Posterior cingulate gyrus (tissue), 11 donors: ENCODE measurements around the gene KCNIP3.
A peak's percentile ranks its signal among the peaks of the same experiment; 100 is the strongest.

Experiments
- DNase-seq, 10 donors: peaks; one replicate each; pipeline versions ENCODE4 v3.0.0 to v3.0.0-alpha.2; 2020 to 2021; ENCODE audit warnings: mixed read lengths in 3 of 10
- intact Hi-C: fragments of 100-400 bp; cut with DNase I; formaldehyde crosslinking; loops from one replicate; pipeline ENCODE4 v1.15.1; 2023

The KCNIP3 gene

DNA sequence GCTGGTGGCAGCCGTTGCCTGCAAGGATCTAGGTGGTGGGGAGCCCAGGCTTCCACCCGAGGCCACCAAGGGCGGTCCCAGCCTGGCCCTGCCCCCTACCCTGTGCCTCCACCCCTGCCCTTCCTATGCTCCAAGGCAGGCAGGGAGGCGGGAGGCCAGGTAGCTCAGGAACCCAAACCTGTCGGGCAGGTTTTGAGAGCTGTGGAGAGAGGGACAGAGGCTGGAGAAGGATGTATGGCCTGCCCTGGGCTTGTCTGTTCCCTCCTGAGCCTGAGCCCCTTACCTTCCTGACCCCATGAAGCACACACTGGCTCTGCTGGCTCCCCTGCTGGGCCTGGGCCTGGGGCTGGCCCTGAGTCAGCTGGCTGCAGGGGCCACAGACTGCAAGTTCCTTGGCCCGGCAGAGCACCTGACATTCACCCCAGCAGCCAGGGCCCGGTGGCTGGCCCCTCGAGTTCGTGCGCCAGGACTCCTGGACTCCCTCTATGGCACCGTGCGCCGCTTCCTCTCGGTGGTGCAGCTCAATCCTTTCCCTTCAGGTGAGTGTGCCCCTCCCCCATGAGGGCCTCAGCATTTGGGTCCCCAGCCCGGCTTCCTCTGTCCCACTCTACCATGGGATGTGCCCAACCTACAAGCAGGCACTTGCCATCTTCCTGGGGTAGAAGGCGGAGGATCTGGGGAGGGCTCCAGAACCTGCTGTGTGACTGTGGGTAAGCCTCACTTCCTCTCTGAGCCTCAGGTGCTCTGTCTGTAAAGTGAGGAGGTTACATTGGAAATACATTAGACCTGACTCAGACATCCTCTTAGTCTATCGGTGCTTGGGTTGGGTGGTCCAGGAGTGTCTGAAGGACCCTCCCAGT, 22.6 kb upstream of the KCNIP3 start, which contains the start of gene PROM2:
TSS of gene PROM2 (plus strand) at position 159 of the 860 bp plus-strand sequence. CDS start at position 296, 137 bp downstream.
- intact Hi-C loops, result no loop called here
- peak in 6 of 10 donors; percentile 4 to 78 (median 38) for DNase-seq

- intact Hi-C loops, result no loop called here
- DNase-seq, result peak in 4 of 10 donors; percentile 2 to 24 (median 4)
These were observed 22.0 kb upstream of the KCNIP3 start for GRCh38 chr2:95275151-95275515.

DNA sequence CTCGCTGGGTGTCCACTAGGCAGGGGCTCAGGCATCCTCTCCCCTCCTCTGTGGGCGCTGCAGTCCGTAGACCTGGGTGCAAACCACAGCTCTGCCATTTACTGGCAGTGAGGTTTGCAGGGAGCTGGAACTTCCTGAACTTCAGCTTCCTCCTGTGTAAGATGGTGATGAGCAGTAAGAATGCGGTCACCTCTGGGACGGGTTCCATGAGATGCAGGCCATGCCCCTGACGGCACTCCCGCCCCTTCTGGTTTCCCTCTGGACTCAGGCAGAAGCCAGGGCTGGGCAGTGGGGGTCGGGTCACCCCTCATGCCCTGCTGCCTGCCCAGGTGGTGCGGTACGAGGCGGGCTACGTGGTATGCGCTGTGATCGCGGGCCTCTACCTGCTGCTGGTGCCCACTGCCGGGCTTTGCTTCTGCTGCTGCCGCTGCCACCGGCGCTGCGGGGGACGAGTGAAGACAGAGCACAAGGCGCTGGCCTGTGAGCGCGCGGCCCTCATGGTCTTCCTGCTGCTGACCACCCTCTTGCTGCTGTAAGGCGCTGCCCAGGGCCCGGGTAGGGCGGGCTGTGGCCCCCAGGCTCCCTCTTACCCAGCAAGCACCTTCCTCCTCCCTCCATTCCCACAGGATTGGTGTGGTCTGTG, 21.4 kb upstream of the KCNIP3 start:
- DNase-seq, result peak in 6 of 10 donors; percentile 4 to 78 (median 32)
- intact Hi-C loops, result no loop called here

DNA sequence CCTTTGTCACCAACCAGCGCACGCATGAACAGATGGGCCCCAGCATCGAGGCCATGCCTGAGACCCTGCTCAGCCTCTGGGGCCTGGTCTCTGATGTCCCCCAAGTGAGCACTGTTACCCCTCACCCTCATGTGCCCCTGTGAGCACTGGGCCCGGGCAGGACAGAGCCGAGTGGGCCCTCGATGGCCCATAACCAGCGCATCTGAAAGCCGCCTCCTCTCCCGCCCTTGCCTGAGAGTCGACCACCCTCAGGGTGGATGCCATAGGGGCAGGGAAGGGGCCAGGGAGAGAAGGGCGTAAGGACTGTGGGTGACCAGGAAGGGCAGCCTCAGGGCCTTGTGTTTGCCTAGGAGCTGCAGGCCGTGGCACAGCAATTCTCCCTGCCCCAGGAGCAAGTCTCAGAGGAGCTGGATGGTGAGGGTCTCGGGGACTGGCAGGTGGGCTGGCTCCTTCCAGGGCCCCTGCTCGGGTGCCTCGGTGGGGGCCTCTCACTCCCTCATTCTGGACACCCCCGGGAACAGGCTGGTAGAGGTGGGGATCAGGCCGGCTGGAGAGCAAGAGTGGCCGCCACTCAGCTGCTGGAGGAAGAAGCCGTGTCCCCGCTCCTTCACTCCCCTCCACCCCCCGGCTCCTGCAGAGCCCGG, 20.8 kb upstream of the KCNIP3 start:
- intact Hi-C loops, result no loop called here
- peak in 4 of 10 donors; percentile 11 to 59 (median 43) for DNase-seq

- intact Hi-C loops, result no loop called here
- DNase-seq, result peak in 4 of 10 donors; percentile 20 to 79 (median 50)
These were observed 20.3 kb upstream of the KCNIP3 start for GRCh38 chr2:95276888-95277245.

- intact Hi-C loops, result no loop called here
- peak in 4 of 10 donors; percentile 12 to 81 (median 46) for DNase-seq
These were observed 19.8 kb upstream of the KCNIP3 start for GRCh38 chr2:95277246-95277906.

- intact Hi-C loops, result no loop called here
- DNase-seq, result peak in 4 of 10 donors; percentile 18 to 78 (median 58)
These were observed 19.1 kb upstream of the KCNIP3 start for GRCh38 chr2:95278051-95278471.

DNA sequence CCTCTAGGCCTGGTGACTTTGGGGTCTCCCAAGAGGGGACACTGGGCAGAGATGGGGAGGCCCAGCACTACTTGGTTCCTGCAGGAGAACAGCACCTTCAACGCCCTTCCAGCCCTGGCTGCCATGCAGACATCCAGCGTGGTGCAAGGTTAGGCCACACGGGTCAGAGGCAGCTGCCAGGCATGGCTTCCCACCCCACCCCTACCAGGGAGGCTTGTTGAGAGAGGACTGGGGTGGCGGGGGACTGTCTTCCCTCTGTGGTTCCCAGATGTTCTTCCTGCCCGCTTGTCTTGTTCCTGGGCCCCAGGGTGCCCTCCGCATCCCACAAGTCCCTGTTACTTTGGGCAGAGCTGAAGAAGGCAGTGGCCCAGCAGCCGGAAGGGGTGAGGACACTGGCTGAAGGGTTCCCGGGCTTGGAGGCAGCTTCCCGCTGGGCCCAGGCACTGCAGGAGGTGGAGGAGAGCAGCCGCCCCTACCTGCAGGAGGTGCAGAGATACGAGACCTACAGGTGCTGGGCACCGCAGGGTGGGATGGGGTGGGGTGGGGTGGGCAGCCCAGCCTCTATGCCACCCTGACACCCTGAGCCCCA, 18.4 kb upstream of the KCNIP3 start:
- DNase-seq, result peak in 4 of 10 donors; percentile 16 to 67 (median 54)
- intact Hi-C loops, result no loop called here

DNA sequence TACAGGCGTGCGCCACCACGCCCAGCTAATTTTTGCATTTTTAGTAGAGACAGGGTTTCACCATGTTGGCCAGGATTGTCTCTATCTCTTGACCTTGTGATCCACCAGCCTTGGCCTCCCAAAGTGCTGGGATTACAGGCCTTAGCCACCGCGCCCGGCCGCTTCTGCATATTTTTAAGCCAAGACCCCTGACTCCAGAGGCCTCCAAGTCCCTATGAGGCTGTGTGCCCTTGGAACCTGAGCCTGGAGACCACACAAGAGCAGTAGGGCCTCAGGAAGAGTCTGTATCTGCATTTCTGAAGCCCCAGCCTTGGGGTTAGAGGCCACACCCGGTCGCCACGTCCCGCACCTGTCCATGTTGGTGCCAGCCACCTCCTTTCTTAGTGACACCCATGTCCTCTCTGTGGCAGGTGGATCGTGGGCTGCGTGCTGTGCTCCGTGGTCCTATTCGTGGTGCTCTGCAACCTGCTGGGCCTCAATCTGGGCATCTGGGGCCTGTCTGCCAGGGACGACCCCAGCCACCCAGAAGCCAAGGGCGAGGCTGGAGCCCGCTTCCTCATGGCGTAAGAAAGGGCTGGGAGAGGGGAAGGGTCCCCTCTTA, 17.6 kb upstream of the KCNIP3 start:
- intact Hi-C loops, result no loop called here

DNA sequence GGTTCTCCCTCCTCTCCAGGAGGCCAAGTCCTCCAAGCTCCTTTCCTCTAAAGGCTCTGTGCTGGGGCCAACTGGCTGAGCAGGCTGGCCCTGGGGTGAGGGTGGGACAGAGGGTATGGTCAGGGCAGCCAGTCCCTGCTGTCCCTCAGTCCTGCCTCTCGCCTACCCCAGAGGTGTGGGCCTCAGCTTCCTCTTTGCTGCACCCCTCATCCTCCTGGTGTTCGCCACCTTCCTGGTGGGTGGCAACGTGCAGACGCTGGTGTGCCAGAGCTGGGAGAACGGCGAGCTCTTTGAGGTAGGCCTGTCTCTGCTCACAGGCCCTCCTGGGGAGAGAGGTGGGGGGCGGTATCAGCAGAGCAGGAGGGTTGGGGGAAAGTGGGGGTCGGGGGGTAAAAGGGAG, 16.1 kb upstream of the KCNIP3 start:
- intact Hi-C loops, result no loop called here
- peak in 3 of 10 donors; percentile 31 to 76 (median 48) for DNase-seq

More for the DNA sequence above, 17.6 kb upstream of the KCNIP3 start:
- peak in 4 of 10 donors; percentile 23 to 75 (median 34) for DNase-seq

DNA sequence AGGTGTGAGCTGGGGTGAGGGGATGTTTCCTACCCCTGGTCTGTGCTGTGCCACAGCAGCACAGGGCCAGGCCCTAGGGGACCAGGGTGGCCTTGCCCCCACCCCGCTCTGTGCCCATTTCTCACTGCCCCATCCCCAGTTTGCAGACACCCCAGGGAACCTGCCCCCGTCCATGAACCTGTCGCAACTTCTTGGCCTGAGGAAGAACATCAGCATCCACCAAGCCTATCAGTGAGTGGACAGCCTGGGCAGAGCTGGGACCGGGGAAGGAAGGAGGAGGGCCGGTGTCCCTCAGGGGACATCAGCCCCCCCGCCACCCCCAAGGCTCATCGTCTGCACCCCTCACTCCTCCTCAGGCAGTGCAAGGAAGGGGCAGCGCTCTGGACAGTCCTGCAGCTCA, 15.4 kb upstream of the KCNIP3 start:
- no peak for DNase-seq
- intact Hi-C loops, result no loop called here

DNA sequence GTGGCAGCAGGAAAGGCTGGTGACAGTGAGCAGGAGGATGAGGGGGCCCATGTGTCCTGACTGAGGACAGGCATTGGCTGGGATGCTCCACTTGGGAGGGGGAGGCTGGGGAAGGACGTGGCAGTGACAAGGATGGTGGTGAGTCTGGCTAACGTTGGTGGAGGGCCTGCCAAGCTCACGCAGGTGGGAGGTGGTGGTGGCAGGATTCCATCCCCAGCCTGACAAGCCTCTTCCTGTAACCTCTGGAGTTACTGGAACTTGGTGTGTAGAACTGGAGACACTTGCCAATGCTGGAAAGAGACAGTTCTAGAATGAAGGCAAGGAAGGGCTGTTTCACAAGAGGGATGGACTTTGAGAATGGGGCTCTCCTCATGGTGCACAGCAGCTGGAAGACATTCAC, 14.7 kb upstream of the KCNIP3 start:
- intact Hi-C loops, result no loop called here
- DNase-seq, result no peak

DNA sequence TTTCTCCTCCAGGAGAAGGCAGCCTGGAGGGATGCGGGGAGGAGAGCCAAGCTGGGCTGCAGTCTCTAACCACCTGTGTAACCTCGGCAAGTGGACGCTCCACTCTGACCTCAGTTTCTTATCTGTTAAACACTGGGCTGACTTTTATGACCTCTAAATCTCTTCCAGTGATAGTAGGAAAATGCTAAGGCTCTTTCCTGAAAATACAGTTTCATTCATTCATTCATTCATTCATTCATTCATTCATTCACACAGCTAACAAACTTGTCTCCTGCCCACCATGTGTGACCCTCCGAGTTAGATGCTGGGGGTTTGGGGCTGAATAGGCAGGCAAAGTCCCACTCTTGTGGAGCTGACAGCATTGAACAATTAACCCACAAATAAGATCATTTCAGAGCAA, 13.6 kb upstream of the KCNIP3 start:
- intact Hi-C loops, result no loop called here
- no peak for DNase-seq

DNA sequence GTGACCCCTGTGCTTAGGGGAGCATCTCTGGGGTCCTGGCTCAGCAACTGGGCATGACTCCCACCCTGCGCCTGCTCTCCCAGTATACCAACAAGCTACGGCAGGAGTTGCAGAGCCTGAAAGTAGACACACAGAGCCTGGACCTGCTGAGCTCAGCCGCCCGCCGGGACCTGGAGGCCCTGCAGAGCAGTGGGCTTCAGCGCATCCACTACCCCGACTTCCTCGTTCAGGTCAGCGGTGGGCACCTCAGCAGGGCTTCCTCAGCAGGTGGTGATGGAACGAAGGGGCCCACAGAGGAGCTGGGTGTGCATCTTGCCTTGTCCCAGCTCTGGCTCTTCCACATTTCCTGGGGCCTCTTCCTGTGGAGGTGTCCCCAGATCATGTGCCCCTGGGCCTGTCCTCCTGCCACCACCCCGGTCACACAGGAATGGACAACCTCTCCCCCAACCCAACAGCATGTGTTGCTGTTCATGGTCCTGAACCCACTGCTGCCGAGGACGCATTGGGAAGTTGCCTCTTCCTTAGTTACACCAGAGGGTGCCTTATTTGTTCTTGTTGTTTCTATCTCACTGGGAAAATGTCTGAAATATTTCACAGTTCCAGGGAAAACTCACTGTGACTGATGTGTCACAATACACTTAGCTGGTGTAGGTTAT, 12.1 kb upstream of the KCNIP3 start:
- intact Hi-C loops, result no loop called here
- no peak for DNase-seq

DNA sequence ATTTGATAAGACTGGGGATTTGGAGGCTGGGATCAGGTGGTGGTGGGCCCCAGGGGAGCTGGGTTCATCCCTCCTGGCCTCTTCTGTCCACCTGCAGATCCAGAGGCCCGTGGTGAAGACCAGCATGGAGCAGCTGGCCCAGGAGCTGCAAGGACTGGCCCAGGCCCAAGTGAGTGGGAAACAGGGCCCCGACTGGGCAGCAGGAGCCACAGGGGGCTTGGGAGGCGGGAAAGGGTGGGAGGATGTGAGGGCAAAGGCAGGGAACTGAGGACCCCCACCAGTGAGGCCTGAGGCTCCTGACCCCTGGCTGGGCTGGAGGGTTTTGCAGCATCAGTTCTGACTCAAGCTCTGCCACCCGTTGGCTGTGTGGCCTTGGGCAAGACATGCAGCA, 11.6 kb upstream of the KCNIP3 start:
- DNase-seq, result no peak
- intact Hi-C loops, result no loop called here

DNA sequence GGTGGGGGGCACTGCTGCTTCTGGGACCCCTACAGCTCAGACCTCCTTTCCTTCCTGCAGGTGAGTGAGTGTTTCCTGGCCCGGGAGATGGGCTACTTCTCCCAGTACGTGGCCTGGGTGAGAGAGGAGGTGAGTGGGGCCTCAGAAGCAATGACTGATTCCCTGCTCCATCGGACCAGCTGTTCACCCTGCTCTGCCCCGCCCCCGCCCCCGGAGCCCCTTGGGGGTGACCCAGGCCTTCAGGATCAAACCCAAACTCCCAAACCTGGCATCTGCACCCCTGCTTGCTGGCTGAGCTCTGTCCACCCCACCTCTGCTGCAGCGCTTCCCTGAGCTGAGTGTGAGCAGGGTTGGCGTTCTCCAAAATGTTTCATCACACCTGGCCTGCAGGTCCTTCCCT, 9.8 kb upstream of the KCNIP3 start:
- intact Hi-C loops, result no loop called here
- DNase-seq, result no peak

GRCh38 chr2:95287806-95288205, 9.3 kb upstream of the KCNIP3 start:
- no peak for DNase-seq
- intact Hi-C loops, result no loop called here

DNA sequence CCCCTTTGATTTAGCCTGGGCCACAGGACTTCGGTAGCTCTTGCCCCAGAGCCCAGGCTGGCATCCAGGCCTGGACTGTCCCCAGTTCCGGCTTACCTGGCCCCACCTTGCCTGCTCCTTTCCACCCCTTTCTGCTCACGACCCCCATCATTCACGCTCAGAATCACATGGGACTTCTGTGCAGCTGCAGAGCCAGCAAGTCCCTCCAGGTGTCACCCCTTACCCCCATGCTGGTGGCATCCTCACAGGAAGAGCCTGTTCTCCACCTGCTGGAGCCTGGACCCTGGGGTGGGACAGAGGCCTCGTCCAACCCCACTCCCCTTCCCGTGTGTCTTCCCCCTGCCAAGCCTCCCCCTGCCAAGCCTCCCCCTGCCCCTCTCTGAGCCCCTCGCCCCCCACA, 7.9 kb upstream of the KCNIP3 start:
- intact Hi-C loops, result no loop called here
- DNase-seq, result no peak

GRCh38 chr2:95291222-95291621, 5.9 kb upstream of the KCNIP3 start:
- intact Hi-C loops, result no loop called here
- no peak for DNase-seq
